Keratinocyte (primary cell): Measurements from ENCODE around the gene DHRS11. TPM values are rescaled to one million over a fixed set of nuclear protein-coding genes. Genes with fewer than 3 reads are reported as not detected.

Experiments
- DNase-seq: peaks from one replicate; pipeline ENCODE4 v3.0.0-alpha.2; 2011; ENCODE audit warnings: low read depth, missing footprints, low spot score
- FAIRE-seq: peaks from 2 replicates; lab custom pipeline; 2011; peaks lifted over from hg19 to GRCh38; lab: Jason Lieb, UNC
- H2AFZ ChIP-seq: 2 replicates; pipeline ENCODE4 v1.6.0; 2012; ENCODE audit warnings: low read length, control low read depth, inconsistent platforms; ENCODE audit not compliant: control insufficient read depth
- H3K27ac ChIP-seq: 2 replicates; pipeline ENCODE4 v1.5.1; 2011; ENCODE audit warnings: low read length; ENCODE audit not compliant: control insufficient read depth, insufficient read depth
- H3K27me3 ChIP-seq: 3 replicates; pipeline ENCODE4 v1.6.0; 2011; ENCODE audit warnings: low read length; ENCODE audit not compliant: control insufficient read depth, insufficient read depth; ENCODE audit errors: extremely low read depth
- H3K36me3 ChIP-seq, 2 experiments: 2 replicates in 1 of 2; 3 replicates in 1 of 2; pipeline ENCODE4 v1.5.1; 2011; ENCODE audit warnings: low read length in 2 of 2, mild to moderate bottlenecking in 1 of 2; ENCODE audit not compliant: control insufficient read depth in 2 of 2, insufficient read depth in 2 of 2; ENCODE audit errors: extremely low read depth in 1 of 2
- H3K4me1 ChIP-seq: 3 replicates; pipeline ENCODE4 v1.5.1; 2011; ENCODE audit warnings: low read length; ENCODE audit not compliant: control insufficient read depth, insufficient read depth; ENCODE audit errors: extremely low read depth
- H3K4me2 ChIP-seq: 3 replicates; pipeline ENCODE4 v1.6.0; 2011; ENCODE audit warnings: low read depth, low read length; ENCODE audit not compliant: control insufficient read depth, insufficient read depth; ENCODE audit errors: extremely low read depth
- H3K4me3 ChIP-seq, 3 experiments: fragments of 200-600 bp in 1 of 3; sonication (generic) in 1 of 3; 2 replicates in 2 of 3; 3 replicates in 1 of 3; pipeline ENCODE4 v1.5.1; 2011 to 2016; ENCODE audit warnings: low read length in 3 of 3, mild to moderate bottlenecking in 3 of 3, control low read depth in 2 of 3, inconsistent platforms in 1 of 3, low read depth in 1 of 3, mixed read lengths in 1 of 3, mixed run types in 1 of 3, moderate library complexity in 1 of 3; ENCODE audit not compliant: control insufficient read depth in 2 of 3, insufficient read depth in 2 of 3; ENCODE audit errors: extremely low read depth in 1 of 3
- H3K79me2 ChIP-seq: 2 replicates; pipeline ENCODE4 v1.6.0; 2012; ENCODE audit warnings: low read length; ENCODE audit not compliant: control insufficient read depth, insufficient read depth
- H3K9ac ChIP-seq: 3 replicates; pipeline ENCODE4 v1.6.0; 2011; ENCODE audit warnings: low read length; ENCODE audit not compliant: control insufficient read depth, insufficient read depth; ENCODE audit errors: extremely low read depth
- H3K9me1 ChIP-seq: 3 replicates; pipeline ENCODE4 v1.6.0; 2011; ENCODE audit warnings: low read length; ENCODE audit not compliant: control insufficient read depth, insufficient read depth; ENCODE audit errors: extremely low read depth
- H3K9me3 ChIP-seq: 2 replicates; pipeline ENCODE4 v1.5.1; 2012; ENCODE audit warnings: low read depth, low read length; ENCODE audit not compliant: control insufficient read depth
- H4K20me1 ChIP-seq: 3 replicates; pipeline ENCODE4 v1.6.0; 2011; ENCODE audit warnings: low read length; ENCODE audit not compliant: control insufficient read depth, insufficient read depth; ENCODE audit errors: extremely low read depth
- CTCF ChIP-seq, 3 experiments: IDR thresholded peaks in 1 of 3; conservative IDR thresholded peaks in 1 of 3; optimal IDR thresholded peaks in 1 of 3; 2 replicates in 2 of 3; 3 replicates in 1 of 3; pipeline versions ENCODE3 to v1.5.1; 2011; ENCODE audit warnings: low read length in 3 of 3, mild to moderate bottlenecking in 3 of 3, moderate library complexity in 2 of 3, control low read depth in 1 of 3, inconsistent platforms in 1 of 3; ENCODE audit not compliant: insufficient read depth in 2 of 3; ENCODE audit errors: extremely low read depth in 1 of 3
- EZH2 ChIP-seq: IDR thresholded peaks from one replicate; pipeline ENCODE4 v1.6.1; 2012; ENCODE audit warnings: inconsistent platforms, mild to moderate bottlenecking, low read length, moderate library complexity
- dilution Hi-C: fragments of 300-500 bp; cut with MboI; formaldehyde crosslinking; loops from one replicate; pipeline ENCODE4 v1.7.0; 2020; ENCODE audit warnings: low sequenced_read_pairs; ENCODE audit not compliant: extremely low pct_ligation_motif_present
- polyA plus RNA-seq, 5 experiments: library from polyadenylated mRNA; depleted of rRNA in 3 of 5; stranded (reverse) in 3 of 5; stranded (forward) in 1 of 5; unstranded in 1 of 5; fragments of >200 nt; gene quantifications; 1 replicate in 1 of 5; 2 replicates in 3 of 5; 3 replicates in 1 of 5; pipeline versions ENCODE4 v1.2.1 to v1.2.3, GENCODE V29; 2011 to 2012; ENCODE audit warnings: missing spikeins in 2 of 5, low read depth in 1 of 5, low replicate concordance in 1 of 5

Gene DHRS11
- polyA plus RNA-seq, 1 donor (not counting 4 experiments of a cell fraction or from before 2014, with no cell fraction given) = 11.0 TPM

DNA sequence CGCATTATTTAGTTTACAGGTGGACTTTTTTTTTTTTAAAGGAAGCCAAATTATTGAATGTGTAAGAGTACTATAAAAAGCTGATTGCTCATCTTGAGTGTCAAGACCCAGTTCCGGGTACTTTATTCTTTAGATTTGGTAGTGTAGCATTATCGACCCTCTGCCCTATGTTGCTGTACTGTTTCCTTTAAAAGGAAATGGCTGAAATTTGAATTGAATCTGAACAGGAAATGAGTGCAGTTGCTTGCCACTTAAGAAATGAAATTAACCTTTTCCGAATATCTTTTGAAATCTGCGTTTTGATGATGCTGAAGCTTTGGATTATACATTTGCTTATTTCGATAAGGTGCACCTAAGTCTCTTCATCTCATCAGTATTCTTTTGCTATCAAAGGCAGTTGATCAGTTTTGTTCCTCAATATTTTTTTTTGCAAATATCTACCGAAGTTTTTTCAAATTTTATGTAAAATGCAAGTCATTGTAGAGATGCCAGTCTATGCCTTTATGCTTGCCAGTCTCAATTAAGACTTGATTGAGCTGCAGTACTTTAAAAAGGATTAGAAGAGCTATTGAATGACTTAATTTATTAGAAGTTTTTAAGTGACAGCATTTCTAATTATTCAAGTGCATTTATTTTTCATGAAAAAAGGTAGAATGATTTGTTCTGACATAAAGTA is 45.1 kb upstream of the DHRS11 start:
- no peaks in the 10 kb centered on the region for H3K27me3 ChIP-seq
- H3K36me3 ChIP-seq = peaks cover 3 to 6% of the 10 kb centered on the region in 2 experiments
- H3K79me2 ChIP-seq = peaks cover 83% of the 10 kb centered on the region
- FAIRE-seq (no peak), DNase-seq (no peak)
- H3K9me3 ChIP-seq = no peaks in the 10 kb centered on the region
- peak overlapping the region; percentile 86 to 98 (median 92) for H3K4me3 ChIP-seq
- no peak overlapping the region for H2AFZ ChIP-seq
- peaks cover 9% of the 10 kb centered on the region for H4K20me1 ChIP-seq
- TF ChIP-seq EZH2 = no peak
- TF ChIP-seq CTCF (optimal IDR thresholded peaks at IDR 0.05 in 1 of 3, IDR thresholded peaks at IDR 0.05 in 1 of 3, conservative IDR thresholded peaks at IDR 0.05 in 1 of 3; ENCODE audit: extremely low read depth in 1 of 3, insufficient read depth in 2 of 3, low read length in 3 of 3) = no peak
- H3K9ac ChIP-seq = peak overlapping the region; percentile 93
- H3K4me2 ChIP-seq = peak overlapping the region; percentile 91
- dilution Hi-C loops = no loop called here
- no peaks in the 10 kb centered on the region for H3K9me1 ChIP-seq
- peaks cover 21% of the 10 kb centered on the region for H3K4me1 ChIP-seq
- H3K27ac ChIP-seq = peak overlapping the region; percentile 89

DNA sequence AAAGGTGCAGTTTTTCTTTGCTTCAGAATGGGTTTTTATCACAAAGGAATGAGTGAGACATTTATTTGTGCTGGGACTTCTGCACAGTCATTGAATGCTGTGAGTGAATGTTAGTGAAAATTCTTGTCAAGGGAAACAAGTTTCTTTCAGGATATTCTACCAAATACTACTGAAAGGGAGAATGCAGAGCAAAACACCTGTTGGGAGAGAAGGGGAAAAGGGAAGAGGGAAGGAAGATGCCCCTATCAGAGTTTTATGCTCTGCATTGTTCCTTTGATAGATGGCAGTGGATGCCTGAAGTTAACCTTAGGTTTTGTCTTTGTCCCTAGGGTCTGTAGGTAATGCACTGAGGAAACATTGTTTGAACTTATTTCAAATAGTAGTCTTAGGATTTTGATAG is 43.9 kb upstream of the DHRS11 start:
- dilution Hi-C loops = no loop called here
- Histone ChIP-seq H3K27me3 (no peaks in the 10 kb centered on the region), H2AFZ (no peak overlapping the region), H3K27ac (no peak overlapping the region), H3K79me2 (peaks cover 88% of the 10 kb centered on the region), H4K20me1 (peaks cover 9% of the 10 kb centered on the region), H3K4me1 (peaks cover 21% of the 10 kb centered on the region), H3K9ac (peak overlapping the region; percentile 37), H3K4me2 (peak overlapping the region; percentile 91), H3K9me1 (no peaks in the 10 kb centered on the region), H3K36me3 (peaks cover 3 to 6% of the 10 kb centered on the region in 2 experiments), H3K4me3 (peak overlapping the region; percentile 8 to 92 (median 86)), H3K9me3 (no peaks in the 10 kb centered on the region)
- TF ChIP-seq EZH2 (no peak), CTCF (optimal IDR thresholded peaks at IDR 0.05 in 1 of 3, IDR thresholded peaks at IDR 0.05 in 1 of 3, conservative IDR thresholded peaks at IDR 0.05 in 1 of 3; ENCODE audit: extremely low read depth in 1 of 3, insufficient read depth in 2 of 3, low read length in 3 of 3) (no peak)
- FAIRE-seq (no peak), DNase-seq (no peak)
